HEK293 (cell line): ENCODE results near the gene PIEZO1.

Source experiments
- HOXA7 ChIP-seq: sonication (generic); formaldehyde crosslinking; IDR thresholded peaks from 2 replicates; pipeline ENCODE4 v1.8.1; 2022; ENCODE audit warnings: missing genetic modification reagents, borderline replicate concordance
- KLF16 ChIP-seq: fragments of 450-650 bp; formaldehyde crosslinking; IDR thresholded peaks from 2 replicates; pipeline ENCODE4 v1.5.1; 2017; ENCODE audit warnings: missing biosample characterization, missing genetic modification characterization
- REPIN1 ChIP-seq: fragments of 450-650 bp; formaldehyde crosslinking; IDR thresholded peaks from 2 replicates; pipeline ENCODE4 v1.5.1; 2017; ENCODE audit warnings: missing biosample characterization, missing genetic modification characterization, low read depth
- YY1 ChIP-seq: fragments of 450-650 bp; formaldehyde crosslinking; IDR thresholded peaks from 2 replicates; pipeline ENCODE4 v1.5.1; 2018; ENCODE audit warnings: missing biosample characterization, missing genetic modification characterization
- ZBTB49 ChIP-seq: fragments of 450-650 bp; formaldehyde crosslinking; IDR thresholded peaks from 2 replicates; pipeline ENCODE4 v1.5.1; 2016; ENCODE audit warnings: missing biosample characterization, missing genetic modification characterization, low read depth
- ZBTB7A ChIP-seq: fragments of 450-650 bp; formaldehyde crosslinking; IDR thresholded peaks from 2 replicates; pipeline ENCODE4 v1.5.1; 2016; ENCODE audit warnings: low read depth, missing biosample characterization, missing genetic modification characterization
- ZNF16 ChIP-seq: fragments of 450-650 bp; formaldehyde crosslinking; IDR thresholded peaks from 2 replicates; pipeline ENCODE4 v1.5.1; 2016; ENCODE audit warnings: low read depth, missing biosample characterization, missing genetic modification characterization
- ZNF169 ChIP-seq: fragments of 450-650 bp; formaldehyde crosslinking; IDR thresholded peaks from 2 replicates; pipeline ENCODE4 v1.5.1; 2016; ENCODE audit warnings: missing biosample characterization, missing genetic modification characterization
- ZNF350 ChIP-seq: fragments of 450-650 bp; formaldehyde crosslinking; IDR thresholded peaks from 2 replicates; pipeline ENCODE4 v1.5.0; 2017; ENCODE audit warnings: missing biosample characterization, mild to moderate bottlenecking, missing genetic modification characterization
- ZSCAN23 ChIP-seq: fragments of 450-650 bp; formaldehyde crosslinking; IDR thresholded peaks from 2 replicates; pipeline ENCODE4 v1.5.1; 2016; ENCODE audit warnings: missing biosample characterization, missing genetic modification characterization
- TF ChIP-seq, protein P1 (sequence below): fragments of 450-650 bp; formaldehyde crosslinking; IDR thresholded peaks from 2 replicates; pipeline ENCODE4 v1.5.1; 2016; ENCODE audit warnings: missing biosample characterization, missing genetic modification characterization
- TF ChIP-seq, protein P2 (sequence below): fragments of 450-650 bp; formaldehyde crosslinking; IDR thresholded peaks from 2 replicates; pipeline ENCODE4 v1.5.1; 2016; ENCODE audit warnings: missing biosample characterization, missing genetic modification characterization, low read depth

DNA sequence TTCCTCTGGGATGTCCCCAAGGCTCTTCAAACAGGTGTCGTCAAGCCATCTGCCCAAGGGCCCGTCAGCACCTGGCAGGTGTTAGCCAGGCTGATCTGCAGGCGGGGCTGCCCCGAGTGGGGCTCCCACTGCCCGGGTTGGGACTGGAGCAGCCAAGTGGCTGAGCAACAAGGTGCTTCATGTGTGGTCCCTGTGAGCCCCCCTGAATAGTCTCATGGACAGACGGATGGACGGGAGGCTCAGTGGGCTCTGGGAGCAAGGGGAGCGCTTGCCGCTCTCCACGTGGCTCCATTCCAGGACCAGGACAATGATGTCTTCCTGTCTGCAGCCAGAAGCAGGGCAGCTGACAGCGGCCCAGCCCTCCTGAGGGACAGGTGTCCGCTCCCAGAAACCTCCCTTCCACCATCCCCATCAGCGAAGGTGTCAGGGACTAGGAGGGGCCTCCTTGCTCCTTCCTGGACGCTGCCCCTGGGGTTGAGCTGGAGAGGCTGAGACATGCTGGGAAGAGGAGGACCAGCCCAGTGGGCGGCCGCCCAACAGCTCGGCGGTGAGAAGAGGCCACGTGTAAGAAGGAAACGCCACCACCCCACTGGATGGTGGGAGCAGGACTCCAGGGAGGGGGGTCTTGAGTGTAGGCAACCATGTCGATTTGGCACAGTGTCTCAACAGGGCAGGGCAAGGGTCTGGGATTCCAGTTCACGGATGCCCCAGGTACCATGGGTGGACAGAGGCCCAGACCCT is 108.3 kb downstream of the PIEZO1 start:
- TF ChIP-seq, protein P1, sequence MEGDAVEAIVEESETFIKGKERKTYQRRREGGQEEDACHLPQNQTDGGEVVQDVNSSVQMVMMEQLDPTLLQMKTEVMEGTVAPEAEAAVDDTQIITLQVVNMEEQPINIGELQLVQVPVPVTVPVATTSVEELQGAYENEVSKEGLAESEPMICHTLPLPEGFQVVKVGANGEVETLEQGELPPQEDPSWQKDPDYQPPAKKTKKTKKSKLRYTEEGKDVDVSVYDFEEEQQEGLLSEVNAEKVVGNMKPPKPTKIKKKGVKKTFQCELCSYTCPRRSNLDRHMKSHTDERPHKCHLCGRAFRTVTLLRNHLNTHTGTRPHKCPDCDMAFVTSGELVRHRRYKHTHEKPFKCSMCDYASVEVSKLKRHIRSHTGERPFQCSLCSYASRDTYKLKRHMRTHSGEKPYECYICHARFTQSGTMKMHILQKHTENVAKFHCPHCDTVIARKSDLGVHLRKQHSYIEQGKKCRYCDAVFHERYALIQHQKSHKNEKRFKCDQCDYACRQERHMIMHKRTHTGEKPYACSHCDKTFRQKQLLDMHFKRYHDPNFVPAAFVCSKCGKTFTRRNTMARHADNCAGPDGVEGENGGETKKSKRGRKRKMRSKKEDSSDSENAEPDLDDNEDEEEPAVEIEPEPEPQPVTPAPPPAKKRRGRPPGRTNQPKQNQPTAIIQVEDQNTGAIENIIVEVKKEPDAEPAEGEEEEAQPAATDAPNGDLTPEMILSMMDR (tag by site-specific recombination): no peak
- TF ChIP-seq ZNF350 (tag by site-specific recombination) (no peak), YY1 (no peak), KLF16 (no peak), ZNF16 (tag by site-specific recombination) (no peak), ZBTB49 (no peak), HOXA7 (CRISPR knock-in tag) (no peak), ZSCAN23 (tag by site-specific recombination) (no peak), REPIN1 (tag by site-specific recombination) (no peak), ZNF169 (tag by site-specific recombination) (no peak), ZBTB7A (tag by site-specific recombination) (no peak)
- TF ChIP-seq, protein P2, sequence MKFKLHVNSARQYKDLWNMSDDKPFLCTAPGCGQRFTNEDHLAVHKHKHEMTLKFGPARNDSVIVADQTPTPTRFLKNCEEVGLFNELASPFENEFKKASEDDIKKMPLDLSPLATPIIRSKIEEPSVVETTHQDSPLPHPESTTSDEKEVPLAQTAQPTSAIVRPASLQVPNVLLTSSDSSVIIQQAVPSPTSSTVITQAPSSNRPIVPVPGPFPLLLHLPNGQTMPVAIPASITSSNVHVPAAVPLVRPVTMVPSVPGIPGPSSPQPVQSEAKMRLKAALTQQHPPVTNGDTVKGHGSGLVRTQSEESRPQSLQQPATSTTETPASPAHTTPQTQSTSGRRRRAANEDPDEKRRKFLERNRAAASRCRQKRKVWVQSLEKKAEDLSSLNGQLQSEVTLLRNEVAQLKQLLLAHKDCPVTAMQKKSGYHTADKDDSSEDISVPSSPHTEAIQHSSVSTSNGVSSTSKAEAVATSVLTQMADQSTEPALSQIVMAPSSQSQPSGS (tag by site-specific recombination): no peak
